GM12878 (cell line): ENCODE data around the gene GDAP2. TPM values are rescaled to one million over a fixed set of nuclear protein-coding genes. Genes with fewer than 3 reads are reported as not detected.

Experiments used
- ATAC-seq: fragments of 200-7000 bp; cut with Tn5 transposase; 3 replicates; pipeline ENCODE4 v1.9.1; 2020; ENCODE audit warnings: mild to moderate bottlenecking, moderate library complexity
- BruUV-seq: library from RNA; stranded (reverse); fragments of 400-500 nt; replicated peaks from 2 replicates; lab custom pipeline; 2021; lab: Mats Ljungman, UMichigan
- CTCF ChIA-PET: fragments of 300-600 bp; sonication (Branson Sonifier 250); formaldehyde crosslinking; extraction: SDS; loops from one replicate; lab custom pipeline; 2021; ENCODE audit warnings: inconsistent platforms; lab: Yijun Ruan, JAX
- POLR2A ChIA-PET: fragments of 350-600 bp; formaldehyde crosslinking; extraction: SDS; loops from one replicate; lab custom pipeline; 2021; ENCODE audit warnings: inconsistent platforms; lab: Charles Lee
- RAD21 ChIA-PET: fragments of 300-600 bp; sonication (Branson Sonifier 250); formaldehyde crosslinking; loops from one replicate; lab custom pipeline; 2023; ENCODE audit warnings: antibody characterized with exemption; ENCODE audit not compliant: unreplicated experiment; lab: Charles Lee
- SMC1A ChIA-PET: fragments of 300-600 bp; sonication (Branson Sonifier 250); formaldehyde crosslinking; loops from one replicate; lab custom pipeline; 2023; ENCODE audit not compliant: unreplicated experiment, uncharacterized antibody; lab: Charles Lee
- DNase-seq: peaks from one replicate; pipeline ENCODE4 v3.0.0-alpha.2; 2011; ENCODE audit warnings: low read depth, low spot score
- FAIRE-seq: peaks from 3 replicates; lab custom pipeline; 2011; peaks lifted over from hg19 to GRCh38; lab: Jason Lieb, UNC
- H2AFZ ChIP-seq: 2 replicates; pipeline ENCODE4 v1.6.0; 2011; ENCODE audit warnings: low read depth, low read length, control low read depth; ENCODE audit not compliant: control insufficient read depth
- H3K27ac ChIP-seq: 2 replicates; pipeline ENCODE4 v1.5.1; 2011; ENCODE audit warnings: control low read depth; ENCODE audit not compliant: control insufficient read depth, insufficient read depth
- H3K27me3 ChIP-seq, 2 experiments: replicated peaks in 1 of 2; 2 replicates each; pipeline versions ENCODE4 v1.6.0 to v1.6.1; 2011; ENCODE audit warnings: low read length in 1 of 2; ENCODE audit not compliant: control insufficient read depth in 2 of 2, insufficient read depth in 2 of 2
- H3K36me3 ChIP-seq, 2 experiments: 2 replicates each; pipeline ENCODE4 v1.5.1; 2011; ENCODE audit warnings: low read length in 1 of 2; ENCODE audit not compliant: control insufficient read depth in 2 of 2, insufficient read depth in 2 of 2
- H3K4me1 ChIP-seq: 2 replicates; pipeline ENCODE4 v1.6.1; 2011; ENCODE audit warnings: mild to moderate bottlenecking, low read length, moderate library complexity, mixed read lengths; ENCODE audit not compliant: control insufficient read depth, insufficient read depth
- H3K4me2 ChIP-seq: 2 replicates; pipeline ENCODE4 v1.6.0; 2011; ENCODE audit warnings: control low read depth; ENCODE audit not compliant: control insufficient read depth, insufficient read depth
- H3K4me3 ChIP-seq: fragments of 200-600 bp; sonication (generic); 2 replicates; pipeline ENCODE4 v1.5.1; 2016
- H3K79me2 ChIP-seq: 2 replicates; pipeline ENCODE4 v1.6.0; 2011; ENCODE audit warnings: low read length; ENCODE audit not compliant: control insufficient read depth, insufficient read depth
- H3K9ac ChIP-seq: 2 replicates; pipeline ENCODE4 v1.8.0; 2011; ENCODE audit warnings: low read length, control low read depth, mixed read lengths; ENCODE audit not compliant: control insufficient read depth, insufficient read depth
- H3K9me3 ChIP-seq: replicated peaks from 3 replicates; pipeline ENCODE4 v1.5.1; 2011; ENCODE audit warnings: mild to moderate bottlenecking, low read length; ENCODE audit not compliant: control insufficient read depth, insufficient read depth
- H4K20me1 ChIP-seq: 2 replicates; pipeline ENCODE4 v1.6.0; 2011; ENCODE audit not compliant: control insufficient read depth, insufficient read depth
- BRCA1 ChIP-seq: IDR thresholded peaks from 2 replicates; pipeline ENCODE4 v1.6.1; 2011; ENCODE audit warnings: low read depth, low read length, improper control_type of control experiment
- CBFB ChIP-seq: IDR thresholded peaks from 2 replicates; pipeline ENCODE4 v1.6.1; 2016; ENCODE audit warnings: antibody characterized with exemption, low read depth
- GABPA ChIP-seq: IDR thresholded peaks from 2 replicates; pipeline ENCODE4 v1.6.1; 2014; ENCODE audit warnings: antibody characterized with exemption, low read depth, mild to moderate bottlenecking, inconsistent platforms
- HDAC2 ChIP-seq: fragments of 200-600 bp; sonication (generic); IDR thresholded peaks from 2 replicates; pipeline ENCODE4 v1.6.1; 2017
- IKZF1 ChIP-seq: fragments of 450-650 bp; conservative IDR thresholded peaks from 2 replicates; pipeline ENCODE4 v1.6.1; 2017; ENCODE audit warnings: antibody characterized with exemption, mild to moderate bottlenecking
- IRF4 ChIP-seq: IDR thresholded peaks from 2 replicates; pipeline ENCODE4 v1.6.1; 2011; ENCODE audit warnings: low read depth, low read length
- MYC ChIP-seq: IDR thresholded peaks from 2 replicates; pipeline ENCODE4 v1.6.1; 2011; ENCODE audit warnings: mild to moderate bottlenecking, low read length, moderate library complexity, inconsistent platforms; ENCODE audit not compliant: insufficient read depth, insufficient replicate concordance, insufficient read length, severe bottlenecking
- NFYA ChIP-seq: IDR thresholded peaks from 2 replicates; pipeline ENCODE4 v1.6.1; 2011; ENCODE audit warnings: low read depth, mild to moderate bottlenecking, low read length, improper control_type of control experiment, borderline replicate concordance
- NR2F1 ChIP-seq: fragments of 450-650 bp; conservative IDR thresholded peaks from 2 replicates; pipeline ENCODE4 v1.6.1; 2017; ENCODE audit warnings: mild to moderate bottlenecking
- STAT3 ChIP-seq: IDR thresholded peaks from 2 replicates; pipeline ENCODE4 v1.6.1; 2011; ENCODE audit warnings: low read depth, low read length, improper control_type of control experiment
- TARDBP ChIP-seq: IDR thresholded peaks from 2 replicates; pipeline ENCODE4 v1.6.1; 2016; ENCODE audit warnings: borderline replicate concordance
- ZZZ3 ChIP-seq: IDR thresholded peaks from 2 replicates; pipeline ENCODE4 v1.6.1; 2011; ENCODE audit warnings: low read depth; ENCODE audit not compliant: control insufficient read depth, insufficient read length
- WGBS: methylation state at CpG from one replicate; pipeline ENCODE4 v1.1.6; 2016; ENCODE audit warnings: low lambda C conversion rate; ENCODE audit not compliant: insufficient replicate concordance, insufficient coverage; ENCODE audit errors: missing lambda C conversion rate; 5-methylcytosine and 5-hydroxymethylcytosine counted together
- in situ Hi-C: fragments of 300-500 bp; cut with MboI; formaldehyde crosslinking; loops from 9 replicates; pipeline ENCODE4 v1.14.3; 2018; ENCODE audit warnings: mixed read lengths
- intact Hi-C: fragments of 100-400 bp; cut with micrococcal nuclease; formaldehyde crosslinking; loops from one replicate; pipeline ENCODE4 v1.14.2; 2022; ENCODE audit not compliant: unreplicated experiment
- polyA plus RNA-seq, 11 experiments: library from polyadenylated mRNA; depleted of rRNA in 4 of 11; unstranded in 6 of 11; stranded (reverse) in 5 of 11; fragments of >200 nt; fragmentation: Nextera tagmentation in 4 of 11; fragmentation: Illumina TruSeq in 1 of 11; extraction: Ambion mirVana in 4 of 11; extraction: Trizol in 1 of 11; gene quantifications; 1 replicate in 1 of 11; 2 replicates in 10 of 11; pipeline versions ENCODE4 v1.2.1 to v1.2.3, GENCODE V29; 2011 to 2016; ENCODE audit warnings: inconsistent platforms in 2 of 11, missing spikeins in 2 of 11, low read depth in 1 of 11
- total RNA-seq, 4 experiments: library from RNA; depleted of rRNA in 3 of 4; stranded (reverse); fragments of >200 nt in 3 of 4; fragmentation: Illumina TruSeq in 1 of 4; extraction: Trizol in 1 of 4; gene quantifications; 2 replicates each; pipeline versions ENCODE4 v1.2.1 to v1.2.3, GENCODE V29; 2013 to 2021
- TF ChIP-seq, protein P1 (sequence below), 3 experiments: IDR thresholded peaks in 2 of 3; conservative IDR thresholded peaks in 1 of 3; 2 replicates each; pipeline ENCODE4 v1.5.1; 2011; ENCODE audit warnings: low read depth in 3 of 3, low read length in 3 of 3, mild to moderate bottlenecking in 3 of 3, control low read depth in 2 of 3, moderate library complexity in 2 of 3, inconsistent platforms in 1 of 3, mixed read lengths in 1 of 3; ENCODE audit not compliant: control insufficient read depth in 2 of 3, insufficient read depth in 1 of 3; ENCODE audit errors: extremely low read depth in 1 of 3
- TF ChIP-seq, protein P2 (sequence below): fragments of 450-650 bp; IDR thresholded peaks from 2 replicates; pipeline ENCODE4 v1.6.1; 2017; ENCODE audit warnings: borderline replicate concordance

The GDAP2 gene
- total and polyA plus RNA-seq, 10 of the 15 experiments (the other 5 are each of a cell fraction or from before 2014, with no cell fraction given) = 2.6 to 19.2 (median 11.4) TPM

DNA sequence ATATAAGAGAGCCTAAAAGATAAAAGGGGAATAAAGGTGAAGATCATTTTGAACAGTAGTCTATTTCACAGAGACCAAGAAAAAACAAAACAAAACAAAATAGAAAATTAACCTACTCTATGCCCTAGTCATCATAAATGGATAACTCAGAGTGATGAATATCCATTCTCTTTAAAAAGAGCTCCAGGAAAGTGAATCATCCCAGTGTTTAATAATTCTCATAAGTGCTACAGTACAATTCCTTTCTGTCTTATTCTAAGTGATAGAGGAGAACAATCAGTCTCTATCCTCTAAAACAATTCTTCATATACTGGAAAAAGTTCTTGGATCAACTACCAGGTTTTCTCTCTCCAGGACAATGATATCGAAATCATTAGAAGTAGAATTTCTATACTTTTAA, 45.8 kb downstream of the GDAP2 start:
- H3K4me2 ChIP-seq = no peak overlapping the region
- ChIA-PET CTCF (interaction anchor here (1.0 kb wide), 1 partner anchor 12 kb away, joined by 3 read pairs; no protein-coding TSS in a partner anchor), RAD21 (no interaction called here), POLR2A (interaction anchor here (0.6 kb wide), 1 partner anchor 16 kb away, joined by 7 read pairs; no protein-coding TSS in a partner anchor), SMC1A (no interaction called here)
- no peak overlapping the region for H3K9ac ChIP-seq
- DNase-seq (no peak), ATAC-seq (no peak), FAIRE-seq (no peak)
- H3K36me3 ChIP-seq = no peaks in the 10 kb centered on the region; a peak in 1 of 4 replicates
- in situ Hi-C loops (no loop called here), intact Hi-C loops (no loop called here)
- H3K27me3 ChIP-seq = no peaks in the 10 kb centered on the region
- no peaks in the 10 kb centered on the region for H3K4me1 ChIP-seq
- H2AFZ ChIP-seq = no peak overlapping the region
- WGBS = 96% methylated on average over 1 of the region's 1 CpG
- no TSS peak for BruUV-seq
- no peak for TF ChIP-seq NFYA
- TF ChIP-seq MYC = no peak
- TF ChIP-seq, protein P1, sequence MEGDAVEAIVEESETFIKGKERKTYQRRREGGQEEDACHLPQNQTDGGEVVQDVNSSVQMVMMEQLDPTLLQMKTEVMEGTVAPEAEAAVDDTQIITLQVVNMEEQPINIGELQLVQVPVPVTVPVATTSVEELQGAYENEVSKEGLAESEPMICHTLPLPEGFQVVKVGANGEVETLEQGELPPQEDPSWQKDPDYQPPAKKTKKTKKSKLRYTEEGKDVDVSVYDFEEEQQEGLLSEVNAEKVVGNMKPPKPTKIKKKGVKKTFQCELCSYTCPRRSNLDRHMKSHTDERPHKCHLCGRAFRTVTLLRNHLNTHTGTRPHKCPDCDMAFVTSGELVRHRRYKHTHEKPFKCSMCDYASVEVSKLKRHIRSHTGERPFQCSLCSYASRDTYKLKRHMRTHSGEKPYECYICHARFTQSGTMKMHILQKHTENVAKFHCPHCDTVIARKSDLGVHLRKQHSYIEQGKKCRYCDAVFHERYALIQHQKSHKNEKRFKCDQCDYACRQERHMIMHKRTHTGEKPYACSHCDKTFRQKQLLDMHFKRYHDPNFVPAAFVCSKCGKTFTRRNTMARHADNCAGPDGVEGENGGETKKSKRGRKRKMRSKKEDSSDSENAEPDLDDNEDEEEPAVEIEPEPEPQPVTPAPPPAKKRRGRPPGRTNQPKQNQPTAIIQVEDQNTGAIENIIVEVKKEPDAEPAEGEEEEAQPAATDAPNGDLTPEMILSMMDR (IDR thresholded peaks at IDR 0.05 in 2 of 3, conservative IDR thresholded peaks at IDR 0.05 in 1 of 3; ENCODE audit: control insufficient read depth in 2 of 3, extremely low read depth in 1 of 3, insufficient read depth in 1 of 3, low read depth in 3 of 3, low read length in 3 of 3) = no peak
- TF ChIP-seq CBFB = no peak
- no peak for TF ChIP-seq TARDBP
- TF ChIP-seq ZZZ3 = no peak
- no peak for TF ChIP-seq STAT3
- TF ChIP-seq IKZF1 = no peak
- TF ChIP-seq GABPA = no peak
- no peak for TF ChIP-seq BRCA1
- no peak for TF ChIP-seq IRF4
- no peak for TF ChIP-seq NR2F1
- TF ChIP-seq, protein P2, sequence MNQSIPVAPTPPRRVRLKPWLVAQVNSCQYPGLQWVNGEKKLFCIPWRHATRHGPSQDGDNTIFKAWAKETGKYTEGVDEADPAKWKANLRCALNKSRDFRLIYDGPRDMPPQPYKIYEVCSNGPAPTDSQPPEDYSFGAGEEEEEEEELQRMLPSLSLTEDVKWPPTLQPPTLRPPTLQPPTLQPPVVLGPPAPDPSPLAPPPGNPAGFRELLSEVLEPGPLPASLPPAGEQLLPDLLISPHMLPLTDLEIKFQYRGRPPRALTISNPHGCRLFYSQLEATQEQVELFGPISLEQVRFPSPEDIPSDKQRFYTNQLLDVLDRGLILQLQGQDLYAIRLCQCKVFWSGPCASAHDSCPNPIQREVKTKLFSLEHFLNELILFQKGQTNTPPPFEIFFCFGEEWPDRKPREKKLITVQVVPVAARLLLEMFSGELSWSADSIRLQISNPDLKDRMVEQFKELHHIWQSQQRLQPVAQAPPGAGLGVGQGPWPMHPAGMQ = no peak
- TF ChIP-seq HDAC2 = no peak
- H3K4me3 ChIP-seq = no peak overlapping the region
- H3K9me3 ChIP-seq = no peaks in the 10 kb centered on the region
- H3K79me2 ChIP-seq = no peaks in the 10 kb centered on the region
- H4K20me1 ChIP-seq = no peaks in the 10 kb centered on the region
- H3K27ac ChIP-seq = no peak overlapping the region
